H9 (cell line): ENCODE measurements around the gene MCF2L2. TPM values are rescaled to one million over a fixed set of nuclear protein-coding genes. Genes with fewer than 3 reads are reported as not detected.

Experiments
- DNase-seq: peaks from one replicate; pipeline ENCODE4 v3.0.0-alpha.2; 2017
- H2AFZ ChIP-seq: one replicate; pipeline ENCODE4 v1.6.1; 2013; ENCODE audit warnings: mild to moderate bottlenecking, low read length, control low read depth, moderate library complexity
- H2AK5ac ChIP-seq: 2 replicates; pipeline ENCODE4 v1.6.1; 2013; ENCODE audit warnings: low read length, control low read depth, mixed read lengths; ENCODE audit not compliant: insufficient read length
- H2BK120ac ChIP-seq: one replicate; pipeline ENCODE4 v1.6.1; 2013; ENCODE audit warnings: low read depth, mild to moderate bottlenecking, low read length, control low read depth, inconsistent platforms; ENCODE audit not compliant: poor library complexity, severe bottlenecking
- H2BK12ac ChIP-seq: 2 replicates; pipeline ENCODE4 v1.6.1; 2013; ENCODE audit warnings: low read length, control low read depth, mixed read lengths, low read depth; ENCODE audit not compliant: insufficient read length
- H2BK15ac ChIP-seq: 2 replicates; pipeline ENCODE4 v1.6.1; 2013; ENCODE audit warnings: low read depth, low read length, control low read depth
- H2BK20ac ChIP-seq: one replicate; pipeline ENCODE4 v1.6.1; 2013; ENCODE audit warnings: low read depth, mild to moderate bottlenecking, low read length, control low read depth, inconsistent platforms; ENCODE audit not compliant: poor library complexity, severe bottlenecking
- H2BK5ac ChIP-seq: 2 replicates; pipeline ENCODE4 v1.6.1; 2013; ENCODE audit warnings: low read length, control low read depth, mixed read lengths; ENCODE audit not compliant: insufficient read length
- H3K14ac ChIP-seq: 2 replicates; pipeline ENCODE4 v1.6.1; 2013; ENCODE audit warnings: low read length, control low read depth; ENCODE audit not compliant: insufficient read depth
- H3K18ac ChIP-seq: 2 replicates; pipeline ENCODE4 v1.6.1; 2013; ENCODE audit warnings: low read depth, mild to moderate bottlenecking, mixed read lengths, low read length, control low read depth; ENCODE audit not compliant: insufficient read length
- H3K23ac ChIP-seq: 2 replicates; pipeline ENCODE4 v1.6.1; 2013; ENCODE audit warnings: low read length, control low read depth, mixed read lengths, low read depth; ENCODE audit not compliant: insufficient read length
- H3K23me2 ChIP-seq: 2 replicates; pipeline ENCODE4 v1.6.1; 2013; ENCODE audit warnings: low read depth, mild to moderate bottlenecking, mixed read lengths, low read length, control low read depth; ENCODE audit not compliant: insufficient read length, poor library complexity, severe bottlenecking
- H3K27ac ChIP-seq: 2 replicates; pipeline ENCODE4 v1.5.1; 2013; ENCODE audit warnings: low read length, control low read depth, mixed read lengths, low read depth; ENCODE audit not compliant: insufficient read length
- H3K27me3 ChIP-seq: 2 replicates; pipeline ENCODE4 v1.6.1; 2013; ENCODE audit warnings: low read length, control low read depth, inconsistent platforms; ENCODE audit not compliant: insufficient read depth
- H3K4ac ChIP-seq: 2 replicates; pipeline ENCODE4 v1.6.1; 2013; ENCODE audit warnings: low read depth, mild to moderate bottlenecking, control low read depth, inconsistent platforms, low read length, moderate library complexity
- H3K4me1 ChIP-seq: 2 replicates; pipeline ENCODE4 v1.6.1; 2013; ENCODE audit warnings: low read length, control low read depth, inconsistent platforms; ENCODE audit not compliant: insufficient read depth
- H3K4me2 ChIP-seq: 2 replicates; pipeline ENCODE4 v1.6.1; 2013; ENCODE audit warnings: low read length, control low read depth, mixed read lengths; ENCODE audit not compliant: insufficient read length, insufficient read depth
- H3K56ac ChIP-seq: 2 replicates; pipeline ENCODE4 v1.6.1; 2013; ENCODE audit warnings: low read depth, mild to moderate bottlenecking, mixed read lengths, low read length, control low read depth; ENCODE audit not compliant: insufficient read length
- H3K79me1 ChIP-seq: 2 replicates; pipeline ENCODE4 v1.6.1; 2013; ENCODE audit warnings: low read depth, mild to moderate bottlenecking, moderate library complexity, low read length, control low read depth, inconsistent platforms; ENCODE audit not compliant: insufficient read depth, poor library complexity, severe bottlenecking
- H3K79me2 ChIP-seq: 2 replicates; pipeline ENCODE4 v1.6.1; 2013; ENCODE audit warnings: low read length, control low read depth, inconsistent platforms; ENCODE audit not compliant: insufficient read depth
- H3K9ac ChIP-seq: 2 replicates; pipeline ENCODE4 v1.6.1; 2013; ENCODE audit warnings: low read length, control low read depth, mixed read lengths; ENCODE audit not compliant: insufficient read length; ENCODE audit errors: extremely low read depth
- H3K9me3 ChIP-seq: one replicate; pipeline ENCODE4 v1.6.1; 2013; ENCODE audit warnings: low read depth, low read length, inconsistent platforms; ENCODE audit not compliant: control insufficient read depth
- H3T11ph ChIP-seq: one replicate; pipeline ENCODE4 v1.6.1; 2013; ENCODE audit warnings: mild to moderate bottlenecking, low read length, control low read depth, inconsistent platforms
- H4K20me1 ChIP-seq: one replicate; pipeline ENCODE4 v1.6.1; 2013; ENCODE audit not compliant: control insufficient read depth, insufficient read length, insufficient read depth
- H4K5ac ChIP-seq: 2 replicates; pipeline ENCODE4 v1.6.1; 2013; ENCODE audit warnings: low read depth, mild to moderate bottlenecking, mixed read lengths, low read length, control low read depth; ENCODE audit not compliant: insufficient read length
- H4K8ac ChIP-seq: replicated peaks from 2 replicates; pipeline ENCODE4 v1.6.1; 2013; ENCODE audit warnings: low read length, control low read depth, mixed read lengths, low read depth; ENCODE audit not compliant: insufficient read length
- H4K91ac ChIP-seq: 2 replicates; pipeline ENCODE4 v1.6.1; 2013; ENCODE audit warnings: low read depth, mild to moderate bottlenecking, moderate library complexity, mixed read lengths, low read length, control low read depth; ENCODE audit not compliant: insufficient read length
- H3K27ac Mint-ChIP-seq, 3 experiments: 2 replicates in 2 of 3; 3 replicates in 1 of 3; pipeline ENCODE4 v1.8.0; 2020 to 2021; ENCODE audit warnings: mixed read lengths in 3 of 3, mild to moderate bottlenecking in 1 of 3, moderate library complexity in 1 of 3
- H3K27me3 Mint-ChIP-seq: 2 replicates; pipeline ENCODE4 v1.8.0; 2021; ENCODE audit warnings: low read depth, mild to moderate bottlenecking, moderate library complexity, mixed read lengths
- H3K36me3 Mint-ChIP-seq, 3 experiments: 2 replicates in 2 of 3; 3 replicates in 1 of 3; pipeline ENCODE4 v1.8.0; 2020 to 2021; ENCODE audit warnings: low read depth in 3 of 3, mixed read lengths in 3 of 3; ENCODE audit not compliant: insufficient read depth in 1 of 3
- H3K4me1 Mint-ChIP-seq, 2 experiments: 2 replicates each; pipeline ENCODE4 v1.8.0; 2020; ENCODE audit warnings: mixed read lengths in 2 of 2
- H3K4me3 Mint-ChIP-seq, 2 experiments: 2 replicates in 1 of 2; 3 replicates in 1 of 2; pipeline ENCODE4 v1.8.0; 2020 to 2021; ENCODE audit warnings: mild to moderate bottlenecking in 2 of 2, mixed read lengths in 2 of 2, moderate library complexity in 1 of 2
- H3K9me3 Mint-ChIP-seq, 2 experiments: 2 replicates in 1 of 2; 3 replicates in 1 of 2; pipeline ENCODE4 v1.8.0; 2020; ENCODE audit warnings: mild to moderate bottlenecking in 2 of 2, mixed read lengths in 2 of 2, moderate library complexity in 1 of 2
- CTCF ChIP-seq: fragments of 200-600 bp; sonication (generic); conservative IDR thresholded peaks from 3 replicates; pipeline ENCODE4 v1.8.0; 2021; ENCODE audit warnings: antibody characterized with exemption, mild to moderate bottlenecking
- WGBS: extraction: QIAGEN DNeasy Blood & Tissue Kit; methylation state at CpG from one replicate; pipeline ENCODE4 v1.1.7; 2013; ENCODE audit warnings: missing lambda C conversion rate, low lambda C conversion rate, mixed read lengths; ENCODE audit not compliant: insufficient read length; ENCODE audit errors: extremely low coverage; 5-methylcytosine and 5-hydroxymethylcytosine counted together
- total RNA-seq: library from RNA; stranded (reverse); gene quantifications from 2 replicates; pipeline ENCODE4 v1.2.1, GENCODE V29; 2021

MCF2L2 gene
- total RNA-seq, 1 experiment from 2014 or later, result 6.4 TPM

GRCh38 chr3:183233966-183234365 is 194.5 kb downstream of the MCF2L2 start:
- no peak overlapping the region for H2AFZ ChIP-seq
- WGBS, result no CpG with 5 or more reads among the region's 4 CpGs

More at GRCh38 chr3:183233966-183234365, 194.5 kb downstream of the MCF2L2 start:
- Histone ChIP-seq H4K91ac (no peak overlapping the region), H3K9me3 (no peaks in the 10 kb centered on the region), H2BK12ac (no peak overlapping the region), H3K18ac (no peak overlapping the region), H3K9ac (no peak overlapping the region), H2BK15ac (no peak overlapping the region), H3K79me1 (no peaks in the 10 kb centered on the region), H3K23me2 (no peaks in the 10 kb centered on the region), H2BK120ac (no peak overlapping the region), H2AK5ac (no peak overlapping the region), H2BK20ac (no peak overlapping the region), H3T11ph (no peak overlapping the region), H3K27ac (no peak overlapping the region), H4K5ac (no peak overlapping the region), H3K27me3 (no peaks in the 10 kb centered on the region), H3K79me2 (no peaks in the 10 kb centered on the region), H4K20me1 (no peaks in the 10 kb centered on the region), H3K23ac (no peak overlapping the region), H3K56ac (no peak overlapping the region), H3K14ac (no peak overlapping the region), H4K8ac (no peak overlapping the region), H3K4me2 (no peak overlapping the region), H3K4me1 (no peaks in the 10 kb centered on the region), H3K4ac (no peak overlapping the region), H2BK5ac (no peak overlapping the region)
- Mint-ChIP-seq H3K27me3 (no peaks in the 10 kb centered on the region), H3K9me3 (no peaks in the 10 kb centered on the region), H3K4me1 (no peaks in the 10 kb centered on the region), H3K4me3 (no peak overlapping the region), H3K27ac (no peak overlapping the region; a peak in 1 of 7 replicates), H3K36me3 (no peaks in the 10 kb centered on the region)
- DNase-seq, result no peak
- no peak for TF ChIP-seq CTCF
